Suprapubic skin (tissue), 4 donors: ENCODE measurements around the gene C2CD2L. TPM values are rescaled to one million over a fixed set of nuclear protein-coding genes. Genes with fewer than 3 reads are reported as not detected.

ENCODE experiments used
- DNase-seq, 2 donors: peaks; one replicate each; pipeline ENCODE4 v3.0.0-alpha.2; 2019; ENCODE audit warnings: low spot score in 2 of 2
- H3K27ac ChIP-seq: fragments of 200-600 bp; sonication (generic); one replicate; pipeline ENCODE4 v1.5.1; 2019
- H3K27me3 ChIP-seq: fragments of 200-600 bp; sonication (generic); one replicate; pipeline ENCODE4 v1.5.1; 2019
- H3K36me3 ChIP-seq: fragments of 200-600 bp; sonication (generic); one replicate; pipeline ENCODE4 v1.5.1; 2019
- H3K4me1 ChIP-seq: fragments of 200-600 bp; sonication (generic); one replicate; pipeline ENCODE4 v1.5.1; 2019
- H3K4me3 ChIP-seq: fragments of 200-600 bp; sonication (generic); one replicate; pipeline ENCODE4 v1.5.1; 2019; ENCODE audit warnings: mild to moderate bottlenecking
- H3K9me3 ChIP-seq: fragments of 200-600 bp; sonication (generic); one replicate; pipeline ENCODE4 v1.5.1; 2019
- EP300 ChIP-seq: sonication (generic); formaldehyde crosslinking; IDR thresholded peaks from one replicate; pipeline ENCODE4 v1.6.1; 2017; ENCODE audit warnings: antibody characterized with exemption
- POLR2A ChIP-seq, 2 donors: fragments of 450-650 bp; IDR thresholded peaks; one replicate each; pipeline ENCODE4 v1.6.1; 2017; ENCODE audit warnings: antibody characterized with exemption in 2 of 2, mild to moderate bottlenecking in 2 of 2, moderate library complexity in 2 of 2
- POLR2AphosphoS5 ChIP-seq, 3 donors: sonication (generic); formaldehyde crosslinking; IDR thresholded peaks; one replicate each; pipeline ENCODE4 v1.6.1; 2017; ENCODE audit warnings: antibody characterized with exemption in 3 of 3
- WGBS: methylation state at CpG from one replicate; pipeline ENCODE4 v1.1.5; 2018; 5-methylcytosine and 5-hydroxymethylcytosine counted together
- total RNA-seq, 4 donors: library from RNA; depleted of rRNA; stranded (reverse); fragments of >200 nt; gene quantifications; one replicate each; pipeline ENCODE4 v1.1.0, GENCODE V29; 2016
- TF ChIP-seq, protein P1 (sequence below), 2 donors: fragments of 200-600 bp in 1 of 2; fragments of 450-650 bp in 1 of 2; sonication (generic) in 1 of 2; IDR thresholded peaks; one replicate each; pipeline ENCODE4 v1.5.1; 2016 to 2019; ENCODE audit warnings: antibody characterized with exemption in 2 of 2, mild to moderate bottlenecking in 1 of 2, moderate library complexity in 1 of 2

Gene C2CD2L
- total RNA-seq, 4 donors from 2014 or later = 20.1 to 25.9 (median 21.5) TPM

DNA sequence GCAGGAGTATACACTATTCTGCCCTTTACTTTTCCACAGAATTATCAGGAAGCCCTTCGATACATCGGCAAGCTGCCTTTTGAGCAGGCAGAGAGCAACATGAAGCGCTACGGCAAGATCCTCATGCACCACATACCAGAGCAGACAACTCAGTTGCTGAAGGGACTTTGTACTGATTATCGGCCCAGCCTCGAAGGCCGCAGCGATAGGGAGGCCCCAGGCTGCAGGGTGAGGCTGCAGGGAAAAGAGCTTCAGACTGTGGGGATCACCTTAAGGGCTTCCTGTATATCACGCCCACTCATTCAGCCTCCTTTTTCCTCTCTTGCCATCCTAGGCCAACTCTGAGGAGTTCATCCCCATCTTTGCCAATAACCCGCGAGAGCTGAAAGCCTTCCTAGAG, 29.3 kb upstream of the C2CD2L start:
- TF ChIP-seq, protein P1, sequence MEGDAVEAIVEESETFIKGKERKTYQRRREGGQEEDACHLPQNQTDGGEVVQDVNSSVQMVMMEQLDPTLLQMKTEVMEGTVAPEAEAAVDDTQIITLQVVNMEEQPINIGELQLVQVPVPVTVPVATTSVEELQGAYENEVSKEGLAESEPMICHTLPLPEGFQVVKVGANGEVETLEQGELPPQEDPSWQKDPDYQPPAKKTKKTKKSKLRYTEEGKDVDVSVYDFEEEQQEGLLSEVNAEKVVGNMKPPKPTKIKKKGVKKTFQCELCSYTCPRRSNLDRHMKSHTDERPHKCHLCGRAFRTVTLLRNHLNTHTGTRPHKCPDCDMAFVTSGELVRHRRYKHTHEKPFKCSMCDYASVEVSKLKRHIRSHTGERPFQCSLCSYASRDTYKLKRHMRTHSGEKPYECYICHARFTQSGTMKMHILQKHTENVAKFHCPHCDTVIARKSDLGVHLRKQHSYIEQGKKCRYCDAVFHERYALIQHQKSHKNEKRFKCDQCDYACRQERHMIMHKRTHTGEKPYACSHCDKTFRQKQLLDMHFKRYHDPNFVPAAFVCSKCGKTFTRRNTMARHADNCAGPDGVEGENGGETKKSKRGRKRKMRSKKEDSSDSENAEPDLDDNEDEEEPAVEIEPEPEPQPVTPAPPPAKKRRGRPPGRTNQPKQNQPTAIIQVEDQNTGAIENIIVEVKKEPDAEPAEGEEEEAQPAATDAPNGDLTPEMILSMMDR (IDR thresholded peaks at IDR 0.05) = no peak
- no peak for TF ChIP-seq POLR2AphosphoS5 (IDR thresholded peaks at IDR 0.05)
- TF ChIP-seq EP300 = no peak
- TF ChIP-seq POLR2A (IDR thresholded peaks at IDR 0.05) = no peak
- H3K4me3 ChIP-seq = no peak overlapping the region

DNA sequence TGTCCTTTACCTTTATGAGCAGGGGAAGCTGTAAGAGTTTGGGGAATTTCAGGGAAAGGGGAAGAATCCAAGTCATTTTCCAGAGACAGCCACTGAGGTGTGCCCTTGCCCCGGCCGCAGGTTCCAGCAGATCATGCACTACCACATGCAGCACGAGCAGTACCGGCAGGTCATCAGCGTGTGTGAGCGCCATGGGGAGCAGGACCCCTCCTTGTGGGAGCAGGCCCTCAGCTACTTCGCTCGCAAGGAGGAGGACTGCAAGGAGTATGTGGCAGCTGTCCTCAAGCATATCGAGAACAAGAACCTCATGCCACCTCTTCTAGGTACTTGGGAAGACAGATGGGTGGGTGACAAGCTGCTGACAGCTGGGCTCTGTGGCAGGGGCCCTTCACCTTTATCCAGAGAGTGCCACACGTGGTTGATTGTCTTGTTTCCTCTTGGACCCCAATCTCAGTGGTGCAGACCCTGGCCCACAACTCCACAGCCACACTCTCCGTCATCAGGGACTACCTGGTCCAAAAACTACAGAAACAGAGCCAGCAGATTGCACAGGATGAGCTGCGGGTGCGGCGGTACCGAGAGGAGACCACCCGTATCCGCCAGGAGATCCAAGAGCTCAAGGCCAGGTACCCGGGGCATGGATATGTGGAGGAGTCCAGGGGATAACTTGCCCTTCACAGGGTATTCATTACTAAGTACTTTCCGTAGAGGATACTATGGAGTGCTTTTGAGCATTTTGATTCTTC, 28.3 kb upstream of the C2CD2L start:
- DNase-seq = no peak
- WGBS = 90% methylated on average over 14 of the region's 19 CpGs
- Histone ChIP-seq H3K4me1 (no peaks in the 10 kb centered on the region), H3K27me3 (no peaks in the 10 kb centered on the region), H3K27ac (no peak overlapping the region), H3K9me3 (no peaks in the 10 kb centered on the region), H3K36me3 (peaks cover 84% of the 10 kb centered on the region), H3K4me3 (no peak overlapping the region)
- TF ChIP-seq POLR2AphosphoS5 (IDR thresholded peaks at IDR 0.05) (no peak), EP300 (no peak), POLR2A (IDR thresholded peaks at IDR 0.05) (no peak)
- TF ChIP-seq, protein P1 (IDR thresholded peaks at IDR 0.05) = no peak

More for the DNA sequence above, 29.3 kb upstream of the C2CD2L start:
- Histone ChIP-seq H3K9me3 (no peaks in the 10 kb centered on the region), H3K27me3 (no peaks in the 10 kb centered on the region), H3K36me3 (peaks cover 94% of the 10 kb centered on the region), H3K27ac (no peak overlapping the region), H3K4me1 (no peaks in the 10 kb centered on the region)
- WGBS = 82% methylated on average over 11 of the region's 11 CpGs
- DNase-seq = no peak

DNA sequence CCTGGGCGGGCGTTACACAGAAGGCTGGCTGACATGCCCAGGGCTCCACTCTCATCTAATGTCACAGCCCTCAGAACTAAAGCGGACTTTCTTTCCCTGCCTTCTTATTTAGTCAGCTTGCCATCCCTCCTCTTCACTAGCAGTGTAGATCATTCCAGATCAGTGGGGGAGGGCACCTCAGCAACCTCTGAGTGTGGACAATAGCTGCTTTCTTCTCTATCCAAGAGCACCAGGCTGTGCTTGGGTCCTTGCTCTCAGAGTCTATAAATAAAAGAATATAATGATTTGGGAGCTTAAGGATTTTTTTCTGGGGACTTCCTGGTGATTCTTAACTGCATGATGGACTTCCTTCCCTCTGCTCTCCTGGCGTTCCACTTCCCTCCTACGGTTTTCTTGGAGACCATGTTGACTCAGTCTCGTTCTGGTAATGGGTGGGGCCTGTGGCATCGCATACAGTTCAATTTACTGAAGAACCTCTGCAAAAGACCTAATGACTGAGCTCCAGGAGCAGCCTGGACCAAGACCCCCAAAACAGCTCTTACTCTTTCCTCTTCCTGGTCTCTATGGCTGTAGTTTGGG, 25.4 kb upstream of the C2CD2L start:
- Histone ChIP-seq H3K27ac (no peak overlapping the region), H3K27me3 (no peaks in the 10 kb centered on the region), H3K4me3 (no peak overlapping the region), H3K9me3 (no peaks in the 10 kb centered on the region), H3K36me3 (peaks cover 58% of the 10 kb centered on the region), H3K4me1 (peaks cover 15% of the 10 kb centered on the region)
- 64% methylated on average over 7 of the region's 7 CpGs for WGBS
- DNase-seq = no peak
- TF ChIP-seq EP300 (no peak), POLR2AphosphoS5 (IDR thresholded peaks at IDR 0.05) (no peak), POLR2A (IDR thresholded peaks at IDR 0.05) (no peak)
- TF ChIP-seq, protein P1 (IDR thresholded peaks at IDR 0.05) = no peak

DNA sequence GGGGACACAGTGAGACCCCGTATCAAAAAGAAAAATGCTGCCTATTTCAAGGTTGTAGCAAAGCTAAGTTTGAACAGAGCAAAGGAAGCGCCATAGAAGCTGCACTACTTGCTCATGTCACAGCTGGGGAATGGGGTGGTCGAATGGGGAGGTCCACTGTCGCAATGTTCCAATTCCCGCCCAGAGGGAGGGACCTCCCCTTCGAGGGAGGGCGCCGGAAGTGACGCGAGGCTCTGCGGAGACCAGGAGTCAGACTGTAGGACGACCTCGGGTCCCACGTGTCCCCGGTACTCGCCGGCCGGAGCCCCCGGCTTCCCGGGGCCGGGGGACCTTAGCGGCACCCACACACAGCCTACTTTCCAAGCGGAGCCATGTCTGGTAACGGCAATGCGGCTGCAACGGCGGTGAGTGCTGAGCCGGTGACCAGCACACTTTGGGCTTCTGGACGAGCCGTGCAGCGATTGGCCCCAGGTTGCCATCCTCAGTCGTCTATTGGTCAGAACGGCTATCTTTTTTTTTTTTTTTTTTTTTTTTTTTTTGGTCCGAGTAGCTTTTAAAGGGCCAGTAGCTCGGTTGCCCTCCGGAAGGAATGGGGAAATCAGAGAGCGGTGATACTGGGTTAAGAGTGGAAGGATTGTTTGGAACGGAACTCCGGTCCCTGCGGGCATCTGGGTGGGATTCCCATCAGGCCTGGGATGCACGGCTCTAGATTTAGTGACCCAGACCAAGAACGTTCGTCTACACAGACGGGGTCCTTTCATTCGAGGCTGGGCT, 22.3 kb upstream of the C2CD2L start, which contains the start of gene HMBS:
HMBS (plus strand) TSS at position 219 of the 774 bp plus-strand sequence; CDS start at position 372, 153 bp downstream.
- peak; percentile 95 to 97 for DNase-seq
- Histone ChIP-seq H3K9me3 (no peaks in the 10 kb centered on the region), H3K27ac (peak within 1 kb of the TSS; percentile 87), H3K4me3 (peak within 1 kb of the TSS; percentile 66), H3K4me1 (peaks cover 15% of the 10 kb centered on the region), H3K36me3 (peaks cover 28% of the 10 kb centered on the region), H3K27me3 (no peaks in the 10 kb centered on the region)
- WGBS = under 1% methylated on average over 27 of the region's 45 CpGs
- TF ChIP-seq POLR2A (IDR thresholded peaks at IDR 0.05) = no peak
- no peak for TF ChIP-seq EP300
- TF ChIP-seq POLR2AphosphoS5 (IDR thresholded peaks at IDR 0.05) = peak in 2 of 3 donors; percentile 23 to 87
- TF ChIP-seq, protein P1 (IDR thresholded peaks at IDR 0.05) = no peak
